NB4 (cell line): ENCODE measurements around the gene FRMPD4.

Source experiments
- CTCF ChIP-seq: IDR thresholded peaks from one replicate; pipeline ENCODE4 v1.5.1; 2012; ENCODE audit warnings: low read depth, low read length
- MYC ChIP-seq: IDR thresholded peaks from 2 replicates; pipeline ENCODE4 v1.6.1; 2011; ENCODE audit warnings: low read depth, low read length
- POLR2A ChIP-seq: IDR thresholded peaks from 2 replicates; pipeline ENCODE4 v1.6.1; 2011; ENCODE audit warnings: mild to moderate bottlenecking; ENCODE audit not compliant: insufficient read length; ENCODE audit errors: extremely low read depth

- TF ChIP-seq CTCF = no peak
- TF ChIP-seq POLR2A = no peak
- TF ChIP-seq MYC = no peak
These were observed 322.7 kb downstream of the FRMPD4 start for GRCh38 chrX:12460929-12461328.
